ENCODE measurements around the gene STOML1.
"Not testable (repeated sequence)": the region's sequence is repeated elsewhere in the genome, so short reads cannot be mapped to it uniquely, and the experiment has no call there.

STOML1 gene

GRCh38 chr15:73944161-73945129 lies 47.6 kb downstream of the STOML1 start:
- no peak for DNase-seq

- DNase-seq, result no peak
Measured at GRCh38 chr15:73942751-73943270, 49.3 kb downstream of the STOML1 start.

- no peak for DNase-seq
Measured at GRCh38 chr15:73941871-73942635, 50.0 kb downstream of the STOML1 start.

- DNase-seq, result no peak
Measured at GRCh38 chr15:73941449-73941848, 50.6 kb downstream of the STOML1 start.

GRCh38 chr15:73941044-73941443 lies 51.1 kb downstream of the STOML1 start:
- DNase-seq, result no peak

GRCh38 chr15:73940061-73940981 lies 51.8 kb downstream of the STOML1 start:
- no peak for DNase-seq

GRCh38 chr15:73939138-73939537 lies 53.0 kb downstream of the STOML1 start:
- DNase-seq, result no peak

GRCh38 chr15:73938516-73938915 lies 53.6 kb downstream of the STOML1 start:
- DNase-seq, result not testable (repeated sequence)

- DNase-seq, result no peak
Measured at GRCh38 chr15:73937726-73938125, 54.4 kb downstream of the STOML1 start.

- no peak for DNase-seq
Measured at GRCh38 chr15:73937296-73937695, 54.8 kb downstream of the STOML1 start.

GRCh38 chr15:73936588-73937290 lies 55.4 kb downstream of the STOML1 start:
- no peak for DNase-seq

- no peak for DNase-seq
Measured at GRCh38 chr15:73936181-73936580, 55.9 kb downstream of the STOML1 start.

GRCh38 chr15:73935547-73935946 lies 56.5 kb downstream of the STOML1 start:
- no peak for DNase-seq

GRCh38 chr15:73934281-73934680 lies 57.8 kb downstream of the STOML1 start:
- DNase-seq, result no peak

GRCh38 chr15:73932381-73933191 lies 59.5 kb downstream of the STOML1 start:
- DNase-seq, result no peak

- DNase-seq, result no peak
Measured at GRCh38 chr15:73931441-73931840, 60.7 kb downstream of the STOML1 start.

- DNase-seq, result no peak
Measured at GRCh38 chr15:73930790-73931281, 61.3 kb downstream of the STOML1 start.

- no peak for DNase-seq
Measured at GRCh38 chr15:73930371-73930770, 61.7 kb downstream of the STOML1 start.

- no peak for DNase-seq
Measured at GRCh38 chr15:73928971-73929627, 63.0 kb downstream of the STOML1 start.
